Anterior cingulate cortex (tissue), 58 donors: Measurements from ENCODE around the gene EHD2.
"Not testable (repeated sequence)": the region's sequence is repeated elsewhere in the genome, so short reads cannot be mapped to it uniquely, and the experiment has no call there.

Source experiments
- DNase-seq, 58 donors: peaks; one replicate each; lab custom pipeline; 2025; lab: John Stamatoyannopoulos, UW

EHD2 gene

DNA sequence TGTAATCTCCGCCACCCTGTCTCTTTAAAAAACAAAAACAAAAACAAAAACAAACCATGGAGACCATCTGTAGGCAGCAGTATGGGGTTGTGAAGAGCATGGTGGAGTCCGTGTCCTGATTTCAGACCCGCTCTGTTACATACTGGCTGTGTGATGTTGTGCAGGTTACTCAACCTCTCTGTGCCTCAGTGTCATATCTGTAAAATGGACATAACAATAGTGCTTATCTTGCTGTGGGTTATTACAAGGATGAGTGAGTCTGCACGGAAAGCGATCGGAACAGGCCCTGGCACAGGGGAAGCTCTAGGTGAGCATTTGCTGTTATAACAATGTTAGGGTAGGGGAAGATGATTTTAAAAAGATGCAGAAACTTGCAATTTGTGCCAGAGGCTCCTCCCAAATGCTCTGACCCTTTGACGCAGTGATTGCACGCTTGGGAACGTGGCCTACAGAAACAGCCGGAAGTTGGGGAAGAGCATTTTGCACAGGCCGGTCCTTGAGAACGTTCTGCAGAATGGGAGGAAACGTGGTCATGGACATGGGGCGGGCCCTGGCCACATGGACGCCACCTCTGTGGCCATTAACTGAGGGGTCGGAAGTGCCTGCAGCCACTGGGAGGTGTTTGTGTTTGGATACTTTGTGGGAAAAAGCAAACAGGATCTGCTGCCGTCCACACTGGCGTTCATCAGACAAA lies 49.5 kb downstream of the EHD2 start:
- no peak for DNase-seq

GRCh38 chr19:47764705-47765104 lies 51.5 kb downstream of the EHD2 start:
- DNase-seq, result not testable (repeated sequence)

DNA sequence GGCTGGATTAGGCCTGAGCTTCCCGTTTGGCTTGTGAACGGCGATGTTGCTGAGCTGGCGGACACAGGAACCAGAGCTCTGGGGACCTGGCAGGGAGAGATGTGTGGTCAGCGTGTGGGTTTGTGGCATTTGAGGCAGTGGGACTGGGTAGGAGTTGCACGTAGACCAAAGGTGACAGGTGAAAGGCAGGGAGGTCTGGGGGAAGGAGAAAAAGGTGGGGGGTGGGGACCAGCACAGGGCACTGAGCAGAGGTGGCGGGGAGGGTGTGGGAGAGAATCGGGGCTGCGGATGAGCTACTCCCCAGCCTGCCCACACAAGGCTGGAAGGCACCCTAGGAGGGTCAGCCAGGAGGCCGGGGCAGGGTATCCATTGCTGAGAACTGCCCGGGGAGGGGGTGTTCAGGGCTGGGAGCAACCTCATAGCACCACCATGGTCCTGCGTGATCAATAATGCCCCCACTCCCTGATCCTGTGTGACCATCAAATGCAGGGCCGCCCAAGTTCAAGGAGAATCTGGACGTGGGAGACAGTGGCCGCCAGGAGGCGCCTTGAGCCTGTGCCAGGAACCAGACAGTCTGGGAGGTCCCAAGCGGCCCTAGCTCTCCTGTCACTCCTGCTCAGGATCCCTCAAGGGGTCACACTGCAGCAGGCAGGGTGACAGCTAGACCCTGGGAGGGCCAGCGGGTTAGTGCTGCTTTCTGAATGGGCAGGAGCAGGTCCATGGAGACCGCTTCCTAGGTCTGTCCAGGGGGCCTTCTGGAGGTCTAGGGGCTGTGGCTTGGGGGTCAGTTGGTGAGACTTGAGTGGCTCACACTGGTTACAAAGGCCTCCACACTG lies 52.5 kb downstream of the EHD2 start:
- DNase-seq, result peak in 49 of 58 donors; percentile 2 to 76 (median 40)

GRCh38 chr19:47766359-47766620 lies 53.1 kb downstream of the EHD2 start:
- DNase-seq, result no peak

- DNase-seq, result no peak
These were observed 53.4 kb downstream of the EHD2 start for GRCh38 chr19:47766670-47767069.

- DNase-seq, result no peak
These were observed 54.1 kb downstream of the EHD2 start for GRCh38 chr19:47767349-47767748.

- no peak for DNase-seq
These were observed 55.4 kb downstream of the EHD2 start for GRCh38 chr19:47768604-47769003.

- DNase-seq, result no peak
These were observed 56.3 kb downstream of the EHD2 start for GRCh38 chr19:47769534-47769933.

DNA sequence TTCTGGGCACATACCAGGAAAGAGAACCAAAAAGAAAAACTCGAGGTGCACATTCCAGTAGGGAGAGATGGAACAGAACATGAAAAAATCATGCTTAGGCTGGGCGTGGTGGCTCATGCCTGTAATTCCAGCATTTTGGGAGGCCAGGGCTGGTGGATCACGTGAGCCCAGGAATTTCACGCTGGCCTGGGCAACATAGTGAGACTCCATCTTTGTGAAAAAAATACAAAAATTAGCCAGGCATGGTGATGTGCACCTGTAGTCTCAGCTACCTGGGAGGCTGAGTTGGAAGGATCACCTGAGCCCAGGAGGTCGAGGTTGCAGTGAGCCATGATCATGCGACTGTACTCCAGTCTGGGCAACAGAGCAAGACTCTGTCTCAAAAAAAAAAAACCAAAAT lies 58.1 kb downstream of the EHD2 start:
- DNase-seq, result not testable (repeated sequence)

DNA sequence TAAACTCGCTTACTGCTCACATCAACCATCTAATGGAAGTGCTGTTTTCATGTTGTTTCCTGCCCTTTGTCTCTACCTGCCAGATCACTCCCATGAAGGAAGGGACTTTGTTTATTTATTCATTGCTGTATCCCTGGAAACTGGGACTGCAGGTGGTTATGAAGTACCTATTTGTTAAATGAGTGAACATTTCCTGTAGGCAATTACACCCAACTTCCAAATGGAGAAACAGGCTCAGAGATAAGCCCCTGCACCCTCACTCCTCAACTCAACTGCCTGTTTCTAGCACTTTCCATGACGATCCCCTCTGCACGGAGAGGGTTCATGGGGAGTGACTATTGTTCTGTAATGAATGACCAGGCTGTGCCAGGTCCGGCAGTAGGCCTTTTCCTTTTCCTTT lies 63.3 kb downstream of the EHD2 start:
- DNase-seq, result peak in 7 of 58 donors; percentile 5 to 64 (median 31)

- DNase-seq, result not testable (repeated sequence)
These were observed 64.2 kb downstream of the EHD2 start for GRCh38 chr19:47777245-47778048.

DNA sequence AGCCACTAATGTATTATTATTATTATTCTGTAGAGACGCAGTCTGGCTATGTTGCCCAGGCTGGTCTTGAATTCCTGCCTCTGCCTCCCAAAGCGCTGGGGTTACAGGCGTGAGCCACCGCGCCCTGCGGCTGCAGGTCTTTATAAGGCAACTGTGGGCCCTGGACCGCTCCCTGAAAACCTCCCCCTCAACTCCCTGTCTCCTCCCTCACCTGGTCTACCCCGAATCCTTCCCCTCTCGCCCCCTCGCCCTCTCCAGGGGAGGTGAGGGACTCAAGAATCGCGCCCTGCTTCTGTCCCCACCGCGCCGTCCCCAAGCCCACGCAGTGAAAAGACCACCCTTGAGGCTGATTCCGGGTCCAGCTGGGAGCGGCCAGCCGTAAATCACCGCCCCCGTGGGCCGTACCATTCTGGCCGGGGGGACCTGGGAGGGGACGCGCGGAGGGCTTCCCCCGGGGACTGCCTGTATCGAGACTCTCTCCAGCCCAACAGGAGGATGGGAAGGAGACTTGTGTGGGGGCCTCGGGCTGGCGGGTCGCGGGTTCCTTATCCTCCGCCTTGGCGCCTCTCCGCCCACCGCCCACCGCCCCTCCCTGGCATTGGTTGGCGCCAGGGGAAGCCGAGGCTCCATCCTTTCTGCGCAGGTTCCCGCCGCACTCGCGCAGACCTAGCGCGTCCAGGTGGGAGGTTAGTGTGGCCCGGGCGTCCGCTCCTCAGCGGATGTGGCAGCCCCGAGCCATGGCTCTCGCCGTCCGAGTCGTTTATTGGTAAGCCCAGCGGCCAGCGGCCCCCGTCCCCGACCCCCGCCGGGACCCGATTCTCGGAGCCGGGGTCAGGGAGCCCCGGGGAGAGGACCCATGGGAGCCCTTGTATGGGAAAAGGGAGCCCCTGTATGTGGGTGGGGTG lies 65.1 kb downstream of the EHD2 start, which contains the start of gene SELENOW:
Gene SELENOW, plus strand, starts transcription at position 655 of the 905 bp plus-strand sequence. Its CDS starts 83 bp downstream, at position 738.
- peak in 57 of 58 donors; percentile 50 to 93 (median 83) for DNase-seq

DNA sequence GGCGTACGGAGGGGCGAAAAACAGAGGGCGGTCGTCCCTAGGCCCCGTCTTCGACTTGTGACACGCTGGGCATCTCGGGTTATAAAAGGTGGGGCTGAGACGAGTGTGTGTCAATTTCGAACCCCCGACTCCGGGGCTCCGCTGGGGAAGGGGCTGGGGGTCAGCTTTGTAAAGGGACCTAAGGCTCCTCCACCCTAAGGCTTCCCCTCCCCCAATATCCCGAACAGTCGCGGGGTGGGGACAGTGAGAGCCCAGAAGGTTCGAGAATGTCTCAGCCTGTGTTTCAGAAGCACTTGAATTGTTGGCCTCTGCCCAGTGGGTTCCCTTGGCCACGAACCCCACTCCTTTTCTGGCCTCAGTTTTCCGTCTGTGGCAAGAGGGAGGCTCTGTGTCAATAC lies 65.7 kb downstream of the EHD2 start:
- peak in 49 of 58 donors; percentile 8 to 75 (median 35) for DNase-seq

DNA sequence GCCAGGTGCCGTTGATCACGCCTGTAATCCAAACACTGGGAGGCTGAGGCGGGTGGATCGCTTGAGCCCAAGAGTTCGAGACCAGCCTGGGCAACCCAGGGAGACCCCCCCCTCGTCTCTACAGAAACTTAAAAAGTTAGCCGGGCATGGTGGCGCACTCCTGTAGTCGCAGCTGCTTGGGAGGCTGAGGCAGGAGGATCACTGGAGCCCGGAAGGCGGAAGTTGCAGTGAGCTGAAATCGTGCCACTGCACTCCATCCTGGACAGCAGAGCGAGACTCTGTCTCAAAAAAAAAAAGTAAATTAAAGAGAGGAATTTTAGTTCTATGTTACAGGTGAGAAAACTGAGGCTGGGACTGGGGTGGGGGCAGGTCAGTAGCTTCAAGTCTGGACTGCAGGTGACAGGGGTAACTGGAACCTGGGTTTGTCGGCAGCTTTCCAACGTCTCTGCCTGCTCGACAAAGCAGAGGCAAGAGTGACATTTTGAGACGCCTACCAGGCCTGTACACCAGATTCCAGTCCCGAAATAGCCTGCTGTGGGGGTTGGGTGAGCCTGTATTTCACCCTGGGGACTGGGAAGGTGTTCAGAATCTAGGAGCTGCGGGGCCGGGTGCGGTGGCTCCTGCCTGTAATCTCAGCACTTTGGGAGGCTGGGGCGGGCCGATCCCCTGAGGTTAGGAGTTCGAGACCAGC lies 66.4 kb downstream of the EHD2 start:
- DNase-seq, result peak in 39 of 58 donors; percentile 6 to 62 (median 29)

DNA sequence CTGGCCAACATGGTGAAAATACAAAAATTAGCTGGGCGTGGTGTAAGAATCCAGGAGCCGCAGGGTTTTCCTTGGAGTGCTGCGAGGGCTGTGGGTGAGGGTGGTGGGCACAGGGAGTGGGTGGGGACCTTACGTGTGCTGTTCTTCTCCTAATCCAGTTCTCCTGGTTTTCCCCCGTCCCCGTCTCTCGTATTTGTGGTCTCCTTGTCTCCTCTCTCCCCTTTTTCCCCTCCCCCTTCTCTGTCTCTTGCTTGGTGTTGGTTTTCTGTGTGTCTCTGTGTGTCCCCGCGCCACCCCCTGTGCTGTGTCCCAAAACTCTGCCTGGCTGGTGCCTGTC lies 67.0 kb downstream of the EHD2 start:
- DNase-seq, result no peak

DNA sequence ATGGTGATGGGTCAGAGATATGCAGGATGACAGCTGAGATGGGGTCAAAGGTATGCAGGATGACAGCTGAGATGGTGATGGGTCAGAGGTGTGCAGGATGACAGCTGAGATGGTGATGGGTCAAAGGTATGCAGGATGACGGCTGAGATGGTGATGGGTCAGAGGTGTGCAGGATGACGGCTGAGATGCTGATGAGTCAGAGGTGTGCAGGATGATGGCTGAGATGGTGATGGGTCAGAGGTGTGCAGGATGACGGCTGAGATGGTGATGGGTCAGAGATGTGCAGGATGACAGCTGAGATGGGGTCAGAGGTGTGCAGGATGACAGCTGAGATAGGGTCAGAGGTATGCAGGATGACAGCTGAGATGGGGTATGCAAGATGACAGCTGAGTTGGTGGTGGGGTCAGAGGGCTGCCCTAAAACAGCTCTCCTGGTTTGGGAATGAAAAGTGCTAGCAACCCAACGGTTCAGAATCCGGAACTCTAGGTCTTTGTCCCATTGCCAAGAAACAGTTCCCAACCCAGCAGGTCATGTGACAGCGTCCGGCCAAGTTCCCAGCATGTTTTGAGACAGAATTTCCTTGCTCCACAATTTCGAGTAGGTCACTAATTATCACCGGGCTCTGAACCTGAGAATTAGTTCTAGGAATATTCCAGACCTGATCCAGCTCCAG lies 68.5 kb downstream of the EHD2 start:
- DNase-seq, result peak in 49 of 58 donors; percentile 4 to 79 (median 44)

DNA sequence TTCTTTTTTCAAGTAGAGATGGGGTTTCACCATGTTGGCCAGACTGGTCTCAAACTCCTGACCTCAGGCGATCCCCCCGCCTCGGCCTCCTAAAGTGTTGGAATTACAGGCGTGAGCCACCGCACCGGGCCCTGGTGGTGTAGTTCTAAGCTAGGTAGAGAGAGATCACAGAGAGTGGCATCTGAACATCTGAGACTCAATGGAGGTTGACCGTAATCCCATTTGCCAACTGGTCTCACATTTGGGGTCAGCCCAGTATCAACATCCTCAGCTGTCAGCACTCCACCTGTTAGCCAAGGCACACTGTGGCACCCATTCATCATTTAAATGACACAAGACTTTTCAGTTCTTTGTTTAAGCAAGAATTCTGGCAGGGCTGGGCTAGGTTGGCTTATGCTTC lies 73.3 kb downstream of the EHD2 start:
- DNase-seq, result no peak

DNA sequence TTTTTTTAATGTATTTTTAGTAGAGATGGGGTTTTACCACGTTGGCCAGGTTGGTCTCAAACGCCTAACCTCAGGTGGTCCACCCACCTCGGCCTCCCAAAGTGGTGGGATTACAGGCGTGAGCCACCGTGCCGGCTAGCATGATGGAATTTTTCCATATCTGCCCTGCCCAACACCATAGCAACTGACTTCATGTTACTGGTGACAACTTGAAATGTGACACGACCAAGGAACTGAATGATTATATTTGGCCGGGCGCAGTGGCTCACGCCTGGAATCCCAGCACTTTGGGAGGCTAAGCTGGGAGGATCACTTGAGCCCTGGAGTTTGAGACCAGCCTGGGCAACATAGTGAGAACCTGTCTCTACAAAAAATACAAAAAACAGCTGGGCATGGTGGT lies 74.1 kb downstream of the EHD2 start:
- not testable (repeated sequence) for DNase-seq

DNA sequence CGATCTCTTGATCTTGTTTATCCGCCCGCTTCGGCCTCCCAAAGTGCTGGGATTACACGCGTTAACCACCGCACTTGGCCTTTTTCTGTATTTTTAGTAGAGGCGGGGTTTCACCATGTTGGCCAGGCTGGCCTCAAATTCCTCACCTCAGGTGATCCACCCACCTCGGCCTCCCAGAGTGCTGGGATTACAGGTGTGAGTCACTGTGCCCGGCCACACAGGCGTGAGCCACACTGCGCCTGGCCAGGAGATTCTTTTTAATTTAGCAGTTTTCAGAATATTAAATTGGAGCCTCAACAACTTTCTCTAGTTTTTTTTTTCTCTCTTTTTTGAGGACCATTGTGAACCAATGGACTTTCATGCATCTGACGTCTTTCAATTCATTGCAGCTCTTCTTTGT lies 76.6 kb downstream of the EHD2 start:
- DNase-seq, result not testable (repeated sequence)
